ENCODE measurements around the gene PLA2G3. TPM values are rescaled to one million over a fixed set of nuclear protein-coding genes. Genes with fewer than 3 reads are reported as not detected.
A peak's percentile ranks its signal among the peaks of the same experiment; 100 is the strongest.

The PLA2G3 gene
- total RNA-seq, 1 experiment from 2014 or later, result not detected

GRCh38 chr22:31123292-31123602 is 17.1 kb downstream of the PLA2G3 start:
- TSS peak; percentile 55 for BruUV-seq (replicated peaks)
- peak overlapping the region; percentile 70 for H3K4me3 Mint-ChIP-seq (ENCODE audit: unreplicated experiment)
- no peaks in the 10 kb centered on the region for H3K27me3 Mint-ChIP-seq (ENCODE audit: insufficient read depth, unreplicated experiment)
- DNase-seq, result no peak
- peak overlapping the region; percentile 20 for H3K27ac Mint-ChIP-seq (ENCODE audit: unreplicated experiment)
- intact Hi-C loops (cut with micrococcal nuclease; ENCODE audit: unreplicated experiment), result no loop called here
- H3K4me1 Mint-ChIP-seq (ENCODE audit: low read depth, unreplicated experiment), result peaks cover 6% of the 10 kb centered on the region
- ChIA-PET CTCF (no interaction called here), POLR2A (no interaction called here)
- H3K9me3 Mint-ChIP-seq (ENCODE audit: unreplicated experiment), result no peaks in the 10 kb centered on the region
- Histone ChIP-seq H3K36me3 (ENCODE audit: control insufficient read depth, insufficient read depth, low read length) (no peaks in the 10 kb centered on the region), H3K4me3 (ENCODE audit: low read depth, low read length) (peak overlapping the region; percentile 47), H3K9me3 (no peaks in the 10 kb centered on the region), H3K4me1 (peaks cover 8% of the 10 kb centered on the region), H3K27me3 (replicated peaks; ENCODE audit: control insufficient read depth, insufficient read depth, low read length) (no peaks in the 10 kb centered on the region)
- TF ChIP-seq CTCF (IDR thresholded peaks at IDR 0.05; ENCODE audit: insufficient read depth in 1 of 2, low read depth in 1 of 2, low read length in 1 of 2, severe bottlenecking in 1 of 2, unreplicated experiment in 1 of 2), result no peak
- H3K36me3 Mint-ChIP-seq (ENCODE audit: insufficient read depth, unreplicated experiment), result no peaks in the 10 kb centered on the region

GRCh38 chr22:31122532-31123291 is 17.6 kb downstream of the PLA2G3 start, which contains the start of gene INPP5J:
Gene INPP5J, plus strand, starts transcription at chr22:31122966. Its CDS starts 49 bp downstream, at chr22:31123015.
- Mint-ChIP-seq H3K27me3 (ENCODE audit: insufficient read depth, unreplicated experiment) (no peaks in the 10 kb centered on the region), H3K27ac (ENCODE audit: unreplicated experiment) (peak within 1 kb of the TSS; percentile 20), H3K4me1 (ENCODE audit: low read depth, unreplicated experiment) (peaks cover 6% of the 10 kb centered on the region), H3K36me3 (ENCODE audit: insufficient read depth, unreplicated experiment) (no peaks in the 10 kb centered on the region), H3K4me3 (ENCODE audit: unreplicated experiment) (peak within 1 kb of the TSS; percentile 70), H3K9me3 (ENCODE audit: unreplicated experiment) (no peaks in the 10 kb centered on the region)
- Histone ChIP-seq H3K9me3 (no peaks in the 10 kb centered on the region), H3K27me3 (replicated peaks; ENCODE audit: control insufficient read depth, insufficient read depth, low read length) (no peaks in the 10 kb centered on the region), H3K36me3 (ENCODE audit: control insufficient read depth, insufficient read depth, low read length) (no peaks in the 10 kb centered on the region), H3K4me3 (ENCODE audit: low read depth, low read length) (peak within 1 kb of the TSS; percentile 47), H3K4me1 (peaks cover 8% of the 10 kb centered on the region)
- TF ChIP-seq CTCF (IDR thresholded peaks at IDR 0.05; ENCODE audit: insufficient read depth in 1 of 2, low read depth in 1 of 2, low read length in 1 of 2, severe bottlenecking in 1 of 2, unreplicated experiment in 1 of 2), result no peak
- POLR2A ChIA-PET, result no interaction called here
- DNase-seq, result peak in 1 of 2 experiments; percentile 64
- intact Hi-C loops (cut with micrococcal nuclease; ENCODE audit: unreplicated experiment), result no loop called here
- no TSS peak for BruUV-seq (replicated peaks)
- CTCF ChIA-PET, result no interaction called here

GRCh38 chr22:31122196-31122531 is 18.1 kb downstream of the PLA2G3 start:
- Mint-ChIP-seq H3K27ac (ENCODE audit: unreplicated experiment) (peak overlapping the region; percentile 20), H3K4me3 (ENCODE audit: unreplicated experiment) (peak overlapping the region; percentile 70), H3K9me3 (ENCODE audit: unreplicated experiment) (no peaks in the 10 kb centered on the region), H3K36me3 (ENCODE audit: insufficient read depth, unreplicated experiment) (no peaks in the 10 kb centered on the region), H3K27me3 (ENCODE audit: insufficient read depth, unreplicated experiment) (no peaks in the 10 kb centered on the region), H3K4me1 (ENCODE audit: low read depth, unreplicated experiment) (peaks cover 6% of the 10 kb centered on the region)
- intact Hi-C loops (cut with micrococcal nuclease; ENCODE audit: unreplicated experiment), result no loop called here
- ChIA-PET POLR2A (no interaction called here), CTCF (no interaction called here)
- H3K9me3 ChIP-seq, result no peaks in the 10 kb centered on the region
- no peaks in the 10 kb centered on the region for H3K27me3 ChIP-seq (replicated peaks; ENCODE audit: control insufficient read depth, insufficient read depth, low read length)
- no peaks in the 10 kb centered on the region for H3K36me3 ChIP-seq (ENCODE audit: control insufficient read depth, insufficient read depth, low read length)
- H3K4me3 ChIP-seq (ENCODE audit: low read depth, low read length), result no peak overlapping the region
- no peak for TF ChIP-seq CTCF (IDR thresholded peaks at IDR 0.05; ENCODE audit: insufficient read depth in 1 of 2, low read depth in 1 of 2, low read length in 1 of 2, severe bottlenecking in 1 of 2, unreplicated experiment in 1 of 2)
- peaks cover 8% of the 10 kb centered on the region for H3K4me1 ChIP-seq
- BruUV-seq (replicated peaks), result no TSS peak
- no peak for DNase-seq

Data from Caco-2 (cell line).